Activated CD8-positive, alpha-beta memory T cell treated with anti-CD3 and anti-CD28 coated beads for 4 hours (primary cell): ENCODE results near the gene GCK.

Experiments
- DNase-seq, 2 donors: peaks; one replicate each; pipeline ENCODE4 v3.0.0-alpha.2; 2020; ENCODE audit warnings: low read depth in 2 of 2

Gene GCK

GRCh38 chr7:44104860-44105771 lies 84.1 kb downstream of the GCK start:
- no peak for DNase-seq

DNA sequence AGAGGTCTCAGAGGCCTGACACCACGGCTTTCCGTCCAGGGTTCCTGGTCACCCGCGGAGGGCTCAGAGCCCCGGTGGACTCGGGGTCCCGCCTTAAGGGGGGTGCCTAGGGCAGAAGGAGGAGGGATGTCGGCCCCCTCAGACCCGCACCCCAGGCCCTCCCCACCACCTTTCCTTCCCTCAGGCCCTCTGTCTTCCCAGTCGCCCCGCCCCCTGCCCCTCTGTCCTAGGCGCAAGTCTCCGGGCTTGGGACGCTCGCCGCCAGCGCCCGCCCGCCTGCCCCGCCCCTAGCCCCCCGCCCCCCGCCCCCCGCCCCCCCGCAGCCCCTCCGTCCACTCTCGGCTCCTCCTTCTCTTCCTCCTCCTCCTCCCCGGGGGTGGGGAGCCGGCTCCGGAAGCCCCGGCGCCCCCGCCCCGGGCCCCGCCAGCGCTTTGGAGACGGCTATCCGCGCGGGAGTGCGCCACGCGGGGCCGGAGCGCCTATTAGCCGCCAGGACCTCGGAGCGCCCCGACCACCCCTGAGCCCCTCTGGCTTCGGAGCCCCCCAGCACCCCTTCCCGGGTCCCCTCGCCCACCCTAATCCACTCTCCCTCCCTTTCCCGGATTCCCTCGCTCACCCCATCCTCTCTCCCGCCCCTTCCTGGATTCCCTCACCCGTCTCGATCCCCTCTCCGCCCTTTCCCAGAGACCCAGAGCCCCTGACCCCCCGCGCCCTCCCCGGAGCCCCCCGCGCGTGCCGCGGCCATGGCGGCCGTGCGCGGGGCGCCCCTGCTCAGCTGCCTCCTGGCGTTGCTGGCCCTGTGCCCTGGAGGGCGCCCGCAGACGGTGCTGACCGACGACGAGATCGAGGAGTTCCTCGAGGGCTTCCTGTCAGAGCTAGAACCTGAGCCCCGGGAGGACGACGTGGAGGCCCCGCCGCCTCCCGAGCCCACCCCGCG lies 85.0 kb downstream of the GCK start, which contains the start of gene AEBP1:
TSS of gene AEBP1 (plus strand) at position 423 of the 937 bp plus-strand sequence. CDS start at position 744, 321 bp downstream.
- DNase-seq = no peak

- DNase-seq = no peak
Observed at GRCh38 chr7:44103566-44103922, 85.7 kb downstream of the GCK start.

DNA sequence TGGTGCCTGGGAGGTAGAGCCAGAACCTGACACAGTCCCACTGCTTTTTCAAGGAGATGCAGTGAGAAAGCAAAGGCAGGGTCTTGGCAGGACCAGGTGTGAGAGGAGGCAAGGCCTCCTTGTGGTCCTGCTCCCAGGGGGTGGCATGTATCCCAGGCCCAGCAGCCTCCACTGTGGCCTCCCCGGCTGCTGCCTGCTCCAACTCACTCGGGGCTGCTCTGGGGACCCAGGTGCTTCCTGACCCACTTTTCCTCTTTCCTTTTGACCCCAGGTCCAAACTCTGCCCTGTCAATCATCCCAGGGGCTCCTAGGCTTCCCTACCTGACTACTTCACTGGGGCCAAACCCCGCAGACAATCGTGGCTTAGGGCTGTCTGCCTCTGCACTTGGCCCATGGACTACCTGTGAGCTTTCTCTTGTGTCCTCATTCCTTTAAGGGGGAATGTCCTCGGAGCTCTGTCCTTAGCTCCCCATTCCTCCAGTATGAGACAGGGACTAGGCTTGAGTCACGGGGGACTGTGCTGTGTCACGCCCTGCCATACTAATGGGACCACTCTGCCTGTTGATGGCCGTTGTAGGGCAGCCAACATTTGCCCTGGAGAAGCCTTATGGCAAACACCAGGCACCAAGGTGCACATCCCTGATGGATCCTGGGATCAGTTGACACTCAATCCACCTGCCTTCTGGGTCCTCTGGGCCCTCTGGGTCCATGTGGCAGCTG lies 86.2 kb downstream of the GCK start:
- DNase-seq = no peak

- no peak for DNase-seq
Observed at GRCh38 chr7:44101966-44102845, 87.0 kb downstream of the GCK start.

GRCh38 chr7:44101303-44101965 lies 87.8 kb downstream of the GCK start:
- no peak for DNase-seq

DNA sequence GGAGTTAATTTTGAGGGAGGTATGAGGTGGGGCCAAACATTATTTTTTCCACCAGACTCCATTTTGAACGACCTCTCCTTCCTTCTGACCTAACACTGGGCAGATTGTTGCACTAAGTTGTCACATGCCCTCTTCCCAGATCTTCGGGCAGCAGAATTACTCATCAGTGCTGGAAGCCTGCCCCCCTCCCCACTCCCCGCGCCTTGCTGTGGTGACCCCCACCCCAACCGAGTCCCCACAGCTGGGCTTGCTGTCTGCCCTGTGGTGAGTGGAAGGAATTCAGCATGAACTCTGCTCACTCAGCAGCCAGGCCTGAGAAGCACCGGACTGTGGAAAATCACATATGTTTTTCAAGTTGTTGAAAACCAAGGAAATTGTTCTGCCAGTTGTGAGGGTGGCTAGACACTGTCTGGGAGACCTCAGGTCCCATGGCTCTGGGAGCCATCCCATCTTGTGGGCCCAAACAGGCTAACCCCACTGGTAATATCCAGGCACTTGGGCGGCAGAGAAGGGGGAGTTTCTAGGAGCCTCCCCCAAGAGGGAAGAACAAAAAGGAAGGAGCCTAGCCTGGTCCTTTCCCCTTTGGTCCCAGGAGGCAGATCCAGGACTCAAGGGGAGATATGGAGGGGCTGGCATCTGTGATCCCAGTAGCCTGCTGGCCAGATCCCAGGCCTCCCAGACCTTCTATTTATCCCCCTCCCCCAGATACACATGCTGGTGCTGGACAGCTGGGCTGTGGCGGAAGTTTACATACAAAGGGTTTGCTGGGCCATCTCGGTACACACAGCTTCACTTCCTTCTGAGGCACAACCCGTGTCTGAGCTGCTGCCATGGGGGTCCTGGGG lies 88.6 kb downstream of the GCK start:
- DNase-seq = no peak

DNA sequence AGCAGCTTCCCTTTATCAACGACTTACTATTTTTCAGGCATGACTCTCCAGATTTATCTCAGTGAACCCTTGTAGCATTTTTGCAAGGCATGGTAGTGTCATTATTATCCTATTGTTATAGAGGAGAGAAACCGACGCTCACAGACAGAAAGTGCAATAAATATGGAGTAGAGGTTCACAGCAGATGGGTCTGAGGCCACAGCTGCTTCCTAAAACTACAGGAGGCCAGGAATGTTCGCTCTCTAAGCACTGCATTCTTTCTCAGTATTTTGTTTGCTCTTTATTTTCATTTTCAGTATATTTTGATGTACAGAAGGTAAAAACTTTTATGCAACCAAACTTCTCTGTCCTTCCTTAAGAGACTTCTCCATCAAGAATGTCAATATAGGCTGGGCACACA lies 89.6 kb downstream of the GCK start:
- no peak for DNase-seq

DNA sequence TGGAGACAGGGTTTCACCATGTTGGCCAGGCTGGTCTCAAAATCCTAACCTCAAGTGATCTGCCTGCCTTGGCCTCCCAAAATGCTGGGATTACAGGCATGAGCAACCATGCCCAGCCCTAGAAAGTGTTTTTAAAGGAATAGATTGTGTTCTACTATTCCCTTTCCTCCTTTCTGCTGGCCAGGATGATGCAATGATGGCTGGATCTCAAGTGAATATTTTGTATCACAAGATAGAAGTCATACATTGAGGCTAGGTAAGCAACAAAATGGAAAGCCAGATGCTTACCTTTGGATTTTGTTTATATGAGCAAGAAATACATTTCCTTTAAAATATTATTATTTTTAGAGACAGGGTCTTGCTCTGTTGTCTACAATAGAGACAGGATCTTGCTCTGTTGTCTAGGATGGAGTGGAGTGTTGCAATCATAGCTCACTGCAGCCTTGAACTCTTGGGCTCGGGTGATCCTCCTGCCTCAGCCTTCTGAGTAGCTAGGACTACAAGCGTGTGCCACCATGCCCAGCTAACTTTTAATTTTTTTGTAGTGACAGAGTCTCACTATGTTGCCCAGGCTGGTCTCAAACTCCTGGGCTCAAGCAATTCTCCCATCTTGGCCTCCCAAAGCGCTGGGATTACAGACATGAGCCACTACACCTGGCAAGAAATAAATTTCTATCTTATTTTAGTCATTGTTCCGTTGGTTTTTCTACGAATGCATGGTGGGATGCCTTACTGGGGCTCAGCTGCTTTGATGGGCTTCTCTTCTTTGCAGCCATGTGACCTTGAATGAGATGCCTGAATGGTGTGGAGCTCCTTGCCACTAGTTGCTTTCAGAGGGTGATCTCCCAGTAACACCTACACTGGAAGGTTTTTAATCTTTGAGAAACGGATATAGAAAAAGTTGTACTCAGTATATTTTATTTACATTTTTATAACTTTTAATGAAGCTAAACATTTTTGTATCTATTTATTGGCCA lies 90.9 kb downstream of the GCK start:
- DNase-seq = no peak

- DNase-seq = no peak
Observed at GRCh38 chr7:44097064-44097932, 91.9 kb downstream of the GCK start.

- no peak for DNase-seq
Observed at GRCh38 chr7:44096326-44096881, 92.8 kb downstream of the GCK start.

GRCh38 chr7:44095781-44096180 lies 93.5 kb downstream of the GCK start:
- no peak for DNase-seq

GRCh38 chr7:44094883-44095592 lies 94.2 kb downstream of the GCK start:
- DNase-seq = no peak

DNA sequence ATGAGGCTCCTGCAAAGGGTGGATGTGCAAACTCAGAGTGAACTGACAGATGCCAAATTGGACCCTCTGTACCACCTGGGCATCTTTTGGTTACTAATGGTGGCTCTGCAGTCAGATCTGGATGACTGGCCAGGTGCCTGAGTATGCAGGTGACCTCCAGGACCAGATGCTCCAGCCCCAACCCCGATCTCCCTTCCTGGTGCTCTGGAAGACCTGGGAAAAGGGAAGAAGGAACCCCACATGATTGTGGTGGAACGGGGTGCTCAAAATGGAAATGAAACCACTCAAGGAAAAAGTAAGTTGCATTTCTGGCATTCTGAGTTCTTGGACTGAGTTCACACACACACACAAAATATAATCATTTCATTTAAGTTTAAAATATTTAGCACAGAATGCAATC lies 94.9 kb downstream of the GCK start:
- no peak for DNase-seq
